ENCODE results near the gene RPS25.
"Not testable (repeated sequence)": the region's sequence is repeated elsewhere in the genome, so short reads cannot be mapped to it uniquely, and the experiment has no call there.

- TF ChIP-seq, protein P1, sequence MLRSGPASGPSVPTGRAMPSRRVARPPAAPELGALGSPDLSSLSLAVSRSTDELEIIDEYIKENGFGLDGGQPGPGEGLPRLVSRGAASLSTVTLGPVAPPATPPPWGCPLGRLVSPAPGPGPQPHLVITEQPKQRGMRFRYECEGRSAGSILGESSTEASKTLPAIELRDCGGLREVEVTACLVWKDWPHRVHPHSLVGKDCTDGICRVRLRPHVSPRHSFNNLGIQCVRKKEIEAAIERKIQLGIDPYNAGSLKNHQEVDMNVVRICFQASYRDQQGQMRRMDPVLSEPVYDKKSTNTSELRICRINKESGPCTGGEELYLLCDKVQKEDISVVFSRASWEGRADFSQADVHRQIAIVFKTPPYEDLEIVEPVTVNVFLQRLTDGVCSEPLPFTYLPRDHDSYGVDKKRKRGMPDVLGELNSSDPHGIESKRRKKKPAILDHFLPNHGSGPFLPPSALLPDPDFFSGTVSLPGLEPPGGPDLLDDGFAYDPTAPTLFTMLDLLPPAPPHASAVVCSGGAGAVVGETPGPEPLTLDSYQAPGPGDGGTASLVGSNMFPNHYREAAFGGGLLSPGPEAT (IDR thresholded peaks at IDR 0.05; ENCODE audit: low read depth) = not testable (repeated sequence)
- TF ChIP-seq, protein P2, sequence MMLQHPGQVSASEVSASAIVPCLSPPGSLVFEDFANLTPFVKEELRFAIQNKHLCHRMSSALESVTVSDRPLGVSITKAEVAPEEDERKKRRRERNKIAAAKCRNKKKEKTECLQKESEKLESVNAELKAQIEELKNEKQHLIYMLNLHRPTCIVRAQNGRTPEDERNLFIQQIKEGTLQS (IDR thresholded peaks at IDR 0.05; ENCODE audit: borderline replicate concordance, extremely low read depth, low read depth, low read length) = not testable (repeated sequence)
- not testable (repeated sequence) for TF ChIP-seq POLR2A (IDR thresholded peaks at IDR 0.05; ENCODE audit: low read depth, low read length); SMC3 (IDR thresholded peaks at IDR 0.05; ENCODE audit: borderline replicate concordance, low read length); PML (IDR thresholded peaks at IDR 0.05; ENCODE audit: low read length); KAT2A (conservative IDR thresholded peaks at IDR 0.05; ENCODE audit: control insufficient read depth, low read depth, low read length); GABPA (IDR thresholded peaks at IDR 0.05; ENCODE audit: low read depth); EP300 (IDR thresholded peaks at IDR 0.05; ENCODE audit: borderline replicate concordance in 1 of 2, control insufficient read depth in 1 of 2, low read depth in 2 of 2, low read length in 2 of 2); ETV6 (conservative IDR thresholded peaks at IDR 0.05 in 1 of 2, IDR thresholded peaks at IDR 0.05 in 1 of 2; ENCODE audit: borderline replicate concordance in 1 of 2, low read depth in 1 of 2); CTCF (IDR thresholded peaks at IDR 0.05 in 2 of 3, conservative IDR thresholded peaks at IDR 0.05 in 1 of 3; ENCODE audit: control insufficient read depth in 2 of 3, extremely low read depth in 1 of 3, insufficient read depth in 1 of 3, low read depth in 3 of 3, low read length in 3 of 3); CHD4 (IDR thresholded peaks at IDR 0.05)
These were observed 33.8 kb downstream of the RPS25 start for GRCh38 chr11:118984337-118984736.
